ENCODE measurements around the gene CD59.
A peak's percentile ranks its signal among the peaks of the same experiment; 100 is the strongest.

GRCh38 chr11:33706546-33706945, 29.7 kb downstream of the CD59 start:
- TF ChIP-seq CTCF (conservative IDR thresholded peaks at IDR 0.05; ENCODE audit: low read depth, low read length) (no peak), MAZ (IDR thresholded peaks at IDR 0.05; ENCODE audit: borderline replicate concordance, low read depth, low read length) (no peak), RAD21 (IDR thresholded peaks at IDR 0.05; ENCODE audit: low read length) (no peak), SMC3 (IDR thresholded peaks at IDR 0.05; ENCODE audit: low read depth, low read length) (no peak), POLR2A (IDR thresholded peaks at IDR 0.05; ENCODE audit: low read depth, low read length) (no peak), USF2 (IDR thresholded peaks at IDR 0.05; ENCODE audit: low read depth, low read length) (no peak), BHLHE40 (IDR thresholded peaks at IDR 0.05; ENCODE audit: low read depth, low read length) (no peak), CEBPB (IDR thresholded peaks at IDR 0.05; ENCODE audit: low read depth, low read length) (0 out of 2 replicates have a peak, but pooled peaks have one; percentile 26)
